Gastrocnemius medialis (tissue), 4 donors: ENCODE results near the gene ADGRF5.

ENCODE experiments used
- POLR2A ChIP-seq, 2 donors: fragments of 450-650 bp; IDR thresholded peaks; one replicate each; pipeline ENCODE4 v1.6.1; 2017; ENCODE audit warnings: antibody characterized with exemption in 2 of 2, mild to moderate bottlenecking in 2 of 2, moderate library complexity in 2 of 2
- TF ChIP-seq, protein P1 (sequence below), 5 experiments: fragments of 450-650 bp in 3 of 5; fragments of 200-600 bp in 2 of 5; sonication (generic) in 2 of 5; IDR thresholded peaks in 4 of 5; conservative IDR thresholded peaks in 1 of 5; 1 replicate in 4 of 5; 2 replicates in 1 of 5; pipeline ENCODE4 v1.5.1; 2016 to 2019; ENCODE audit warnings: antibody characterized with exemption in 5 of 5, mild to moderate bottlenecking in 3 of 5, moderate library complexity in 3 of 5

DNA sequence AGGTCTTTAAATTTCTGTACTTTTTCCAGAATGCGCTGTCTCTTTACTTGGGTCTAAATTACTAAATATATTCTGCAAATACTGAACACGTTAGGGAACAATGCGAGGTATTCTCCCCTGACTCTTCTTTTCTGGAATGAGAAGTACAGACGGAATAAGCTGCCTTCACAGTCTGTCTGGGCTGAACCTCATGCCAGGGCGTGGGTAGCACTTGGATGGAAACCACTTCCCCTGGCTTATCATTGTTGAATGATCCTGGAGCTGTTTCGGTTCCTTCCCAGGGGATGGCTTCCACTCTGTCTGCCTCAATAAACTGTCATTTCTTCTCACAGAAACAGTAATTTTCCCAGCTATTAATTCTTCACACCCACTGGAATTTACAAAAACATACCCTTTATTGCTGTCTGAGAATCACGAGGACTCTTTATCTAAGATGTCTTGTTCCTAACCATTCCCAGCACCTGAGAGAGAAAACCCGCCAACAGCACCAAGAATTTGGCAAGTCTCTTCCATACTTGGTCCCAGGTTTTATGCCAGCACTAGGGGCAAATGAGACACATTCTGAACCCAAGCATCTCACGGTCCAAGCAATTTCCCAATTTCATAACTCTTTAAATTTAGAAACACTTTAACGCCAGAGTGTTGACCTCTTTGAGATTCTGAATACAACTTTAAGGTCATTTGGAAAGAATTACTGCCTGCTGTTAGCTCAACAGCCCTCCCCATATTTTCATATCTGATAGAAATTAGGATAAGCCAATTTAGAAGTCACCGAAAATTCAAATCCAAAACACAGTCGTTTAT, 43.2 kb upstream of the ADGRF5 start:
- TF ChIP-seq, protein P1, sequence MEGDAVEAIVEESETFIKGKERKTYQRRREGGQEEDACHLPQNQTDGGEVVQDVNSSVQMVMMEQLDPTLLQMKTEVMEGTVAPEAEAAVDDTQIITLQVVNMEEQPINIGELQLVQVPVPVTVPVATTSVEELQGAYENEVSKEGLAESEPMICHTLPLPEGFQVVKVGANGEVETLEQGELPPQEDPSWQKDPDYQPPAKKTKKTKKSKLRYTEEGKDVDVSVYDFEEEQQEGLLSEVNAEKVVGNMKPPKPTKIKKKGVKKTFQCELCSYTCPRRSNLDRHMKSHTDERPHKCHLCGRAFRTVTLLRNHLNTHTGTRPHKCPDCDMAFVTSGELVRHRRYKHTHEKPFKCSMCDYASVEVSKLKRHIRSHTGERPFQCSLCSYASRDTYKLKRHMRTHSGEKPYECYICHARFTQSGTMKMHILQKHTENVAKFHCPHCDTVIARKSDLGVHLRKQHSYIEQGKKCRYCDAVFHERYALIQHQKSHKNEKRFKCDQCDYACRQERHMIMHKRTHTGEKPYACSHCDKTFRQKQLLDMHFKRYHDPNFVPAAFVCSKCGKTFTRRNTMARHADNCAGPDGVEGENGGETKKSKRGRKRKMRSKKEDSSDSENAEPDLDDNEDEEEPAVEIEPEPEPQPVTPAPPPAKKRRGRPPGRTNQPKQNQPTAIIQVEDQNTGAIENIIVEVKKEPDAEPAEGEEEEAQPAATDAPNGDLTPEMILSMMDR (IDR thresholded peaks at IDR 0.05 in 4 of 5, conservative IDR thresholded peaks at IDR 0.05 in 1 of 5) = no peak
- TF ChIP-seq POLR2A (IDR thresholded peaks at IDR 0.05) = no peak
